ENCODE results near the gene RASIP1.

RASIP1 gene

DNA sequence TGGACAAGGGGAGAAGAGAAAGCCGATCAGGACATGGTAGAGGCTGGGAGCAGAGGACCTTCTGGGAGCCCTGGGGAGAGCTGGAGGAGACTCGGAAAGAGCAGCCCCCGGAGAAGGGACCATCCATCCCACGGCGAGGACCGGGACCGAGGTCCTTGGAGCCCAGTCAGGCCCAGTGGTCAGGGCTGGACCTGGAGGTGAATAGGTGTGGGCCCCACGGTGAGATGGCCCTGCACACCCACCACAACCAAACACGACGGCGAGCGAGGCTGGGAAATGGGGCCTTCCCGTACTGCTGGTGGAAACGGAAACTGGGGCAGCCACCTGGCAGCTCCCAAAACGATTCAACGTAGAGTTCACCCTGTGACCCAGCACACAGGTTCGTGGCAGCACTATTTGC is 63.9 kb downstream of the RASIP1 start:
- no peak overlapping the region for H3K4me3 ChIP-seq (ENCODE audit: low read depth, low read length)

DNA sequence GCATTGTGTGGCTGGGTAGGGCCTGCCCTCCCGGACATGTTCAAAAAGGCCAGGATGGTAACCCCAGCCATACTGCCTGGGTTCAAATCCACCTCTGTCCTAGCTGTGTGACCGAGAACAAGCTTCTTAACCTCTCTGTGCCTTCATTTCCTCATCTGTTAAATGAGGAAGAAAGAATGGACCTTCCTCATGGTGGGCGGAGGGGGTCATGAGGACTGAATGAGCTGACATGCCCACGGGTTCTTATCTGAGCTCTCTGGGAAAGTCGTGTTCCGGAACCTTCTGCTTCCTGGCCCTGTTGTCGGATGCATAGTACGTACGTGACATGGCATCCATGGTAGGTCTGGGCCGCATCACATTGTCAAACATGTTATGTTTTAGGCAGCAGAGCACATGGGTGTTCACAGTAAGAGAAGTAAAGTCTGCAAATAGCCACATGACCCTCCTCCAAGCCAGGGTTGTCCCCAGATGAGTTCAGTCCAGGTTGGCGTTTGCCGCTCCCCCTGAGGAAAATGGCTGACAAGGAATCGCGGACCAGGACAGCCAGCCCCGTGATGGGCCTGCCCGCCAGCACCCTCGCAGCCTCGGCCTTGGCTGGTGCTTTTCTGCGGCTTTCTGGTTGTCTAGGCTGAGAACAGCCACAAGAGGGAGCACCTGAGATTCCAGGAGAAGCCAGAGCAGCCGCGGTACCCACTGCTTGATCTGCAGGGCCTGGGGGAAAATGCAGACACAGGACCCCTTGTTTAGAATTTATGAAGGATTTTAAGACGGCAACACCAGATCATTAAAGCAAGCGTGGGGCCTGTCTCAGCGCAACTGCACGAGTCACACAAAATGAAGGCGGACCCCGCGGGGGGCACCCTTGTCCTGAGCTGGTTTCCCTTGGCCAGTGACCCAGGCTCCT is 65.2 kb downstream of the RASIP1 start:
- no peak overlapping the region for H3K4me3 ChIP-seq (ENCODE audit: low read depth, low read length)

DNA sequence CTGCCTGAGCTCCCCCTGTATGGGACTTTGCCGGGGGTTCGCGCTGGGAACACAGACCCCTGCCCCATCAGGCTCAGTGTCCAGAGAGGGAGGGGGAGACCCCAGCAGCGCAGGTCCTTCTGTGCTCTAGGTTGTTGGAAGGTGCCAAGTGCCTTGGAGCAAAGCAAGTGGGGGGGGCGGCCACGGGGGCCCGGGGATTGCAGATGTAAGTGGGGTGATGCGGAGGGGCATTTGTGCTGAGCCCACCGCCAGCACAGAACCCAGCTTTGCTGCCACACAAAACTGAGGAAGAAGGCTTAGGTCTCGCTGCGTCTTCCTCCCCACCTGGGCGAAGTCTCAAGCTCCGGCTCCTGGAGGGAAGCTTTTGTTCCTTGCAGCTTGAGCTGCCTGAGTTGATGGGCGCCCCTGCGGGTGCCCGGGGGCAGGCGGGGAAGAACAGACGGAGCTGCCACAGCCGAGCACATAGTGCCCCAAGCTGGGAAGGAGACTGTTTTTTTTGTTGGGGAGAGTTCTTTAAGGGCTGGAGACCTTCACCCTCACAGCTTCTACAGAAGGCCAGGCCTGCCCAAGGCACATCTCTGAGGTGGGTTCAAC is 66.1 kb downstream of the RASIP1 start:
- no peak overlapping the region for H3K4me3 ChIP-seq (ENCODE audit: low read depth, low read length)

- H3K4me3 ChIP-seq (ENCODE audit: low read depth, low read length) = no peak overlapping the region
Measured at GRCh38 chr19:48673436-48674100, 66.8 kb downstream of the RASIP1 start.

DNA sequence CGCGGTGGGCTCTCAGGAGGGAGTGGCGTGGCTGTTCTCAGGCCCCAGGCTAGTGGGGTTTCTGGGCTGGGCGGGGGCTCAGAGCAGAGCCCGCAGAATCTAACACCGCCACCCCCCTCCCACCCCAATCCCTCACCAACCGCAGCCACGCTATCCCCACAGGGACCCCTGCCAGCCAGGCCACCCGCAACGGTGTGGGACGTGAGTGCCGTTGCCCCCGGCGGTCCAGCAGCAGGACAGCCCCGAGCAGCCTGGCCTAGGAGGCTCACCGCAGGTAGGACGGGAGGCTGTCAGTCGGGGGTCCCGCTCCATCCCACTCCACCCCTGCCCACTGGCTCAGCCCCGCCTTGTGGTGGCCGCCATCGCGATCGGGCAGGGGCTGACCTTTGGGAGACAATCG is 67.4 kb downstream of the RASIP1 start, which contains the start of gene NTN5:
Gene NTN5, minus strand, starts transcription at position 24 of the 400 bp plus-strand sequence. CDS start 2,031 bp downstream, outside the sequence.
- H3K4me3 ChIP-seq (ENCODE audit: low read depth, low read length) = no peak within 1 kb of the TSS

DNA sequence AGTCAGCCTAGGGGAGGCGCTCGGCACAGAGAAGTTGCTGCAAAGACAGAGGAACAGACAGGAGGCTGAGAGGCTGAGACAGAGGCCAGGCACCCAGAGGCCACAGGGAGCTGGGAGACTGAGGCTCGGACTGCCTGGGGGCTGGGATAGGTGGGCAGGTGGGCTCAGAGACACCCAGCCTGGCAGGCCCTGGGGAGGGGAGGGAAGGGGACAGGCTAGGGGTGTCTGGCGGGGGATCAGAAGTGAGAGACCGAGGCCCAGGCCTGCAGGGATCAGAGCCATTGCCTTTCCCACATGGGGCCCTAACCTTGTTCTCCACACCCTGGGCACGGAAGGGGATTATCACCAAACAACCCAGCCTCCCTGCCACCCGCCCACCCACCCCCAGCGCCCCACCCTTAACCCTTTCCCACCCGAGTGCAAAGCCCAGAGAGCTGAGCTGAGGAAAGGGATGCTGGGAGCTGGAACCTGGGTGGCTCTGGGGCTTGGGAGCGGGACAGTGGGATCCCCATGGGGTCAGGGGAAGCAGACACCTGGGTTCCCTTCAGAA is 68.9 kb downstream of the RASIP1 start:
- no peak overlapping the region for H3K4me3 ChIP-seq (ENCODE audit: low read depth, low read length)

GRCh38 chr19:48670699-48671445 is 69.5 kb downstream of the RASIP1 start:
- H3K4me3 ChIP-seq (ENCODE audit: low read depth, low read length) = no peak overlapping the region
